ENCODE measurements around the gene DLX2.
"Not testable (repeated sequence)": the region's sequence is repeated elsewhere in the genome, so short reads cannot be mapped to it uniquely, and the experiment has no call there.

The DLX2 gene

GRCh38 chr2:172083628-172084394 is 18.9 kb downstream of the DLX2 start:
- no peak for DNase-seq (ENCODE audit: low read depth in 2 of 2)

GRCh38 chr2:172082944-172083627 is 19.6 kb downstream of the DLX2 start:
- no peak for DNase-seq (ENCODE audit: low read depth in 2 of 2)

GRCh38 chr2:172082105-172082943 is 20.4 kb downstream of the DLX2 start:
- no peak for DNase-seq (ENCODE audit: low read depth in 2 of 2)

GRCh38 chr2:172081221-172082022 is 21.3 kb downstream of the DLX2 start:
- DNase-seq (ENCODE audit: low read depth in 2 of 2): no peak

- no peak for DNase-seq (ENCODE audit: low read depth in 2 of 2)
Measured at GRCh38 chr2:172080641-172081220, 22.0 kb downstream of the DLX2 start.

- no peak for DNase-seq (ENCODE audit: low read depth in 2 of 2)
Measured at GRCh38 chr2:172079838-172080640, 22.7 kb downstream of the DLX2 start.

GRCh38 chr2:172079416-172079815 is 23.3 kb downstream of the DLX2 start:
- DNase-seq (ENCODE audit: low read depth in 2 of 2): no peak

- DNase-seq (ENCODE audit: low read depth in 2 of 2): no peak
Measured at GRCh38 chr2:172074254-172074653, 28.4 kb downstream of the DLX2 start.

- no peak for DNase-seq (ENCODE audit: low read depth in 2 of 2)
Measured at GRCh38 chr2:172073518-172073917, 29.2 kb downstream of the DLX2 start.

- no peak for DNase-seq (ENCODE audit: low read depth in 2 of 2)
Measured at GRCh38 chr2:172072706-172073105, 30.0 kb downstream of the DLX2 start.

GRCh38 chr2:172072303-172072702 is 30.4 kb downstream of the DLX2 start:
- DNase-seq (ENCODE audit: low read depth in 2 of 2): no peak

- DNase-seq (ENCODE audit: low read depth in 2 of 2): no peak
Measured at GRCh38 chr2:172070936-172071335, 31.8 kb downstream of the DLX2 start.

GRCh38 chr2:172067905-172068304 is 34.8 kb downstream of the DLX2 start:
- DNase-seq (ENCODE audit: low read depth in 2 of 2): not testable (repeated sequence)

GRCh38 chr2:172066394-172066886 is 36.3 kb downstream of the DLX2 start:
- no peak for DNase-seq (ENCODE audit: low read depth in 2 of 2)

- no peak for DNase-seq (ENCODE audit: low read depth in 2 of 2)
Measured at GRCh38 chr2:172065111-172065510, 37.6 kb downstream of the DLX2 start.

GRCh38 chr2:172063446-172063845 is 39.3 kb downstream of the DLX2 start:
- no peak for DNase-seq (ENCODE audit: low read depth in 2 of 2)

GRCh38 chr2:172062402-172063004 is 40.2 kb downstream of the DLX2 start:
- DNase-seq (ENCODE audit: low read depth in 2 of 2): no peak

GRCh38 chr2:172060118-172060517 is 42.6 kb downstream of the DLX2 start:
- DNase-seq (ENCODE audit: low read depth in 2 of 2): not testable (repeated sequence)

- DNase-seq (ENCODE audit: low read depth in 2 of 2): no peak
Measured at GRCh38 chr2:172058660-172059059, 44.0 kb downstream of the DLX2 start.

- DNase-seq (ENCODE audit: low read depth in 2 of 2): no peak
Measured at GRCh38 chr2:172056293-172056692, 46.4 kb downstream of the DLX2 start.
